ENCODE data around the gene TTYH1. TPM values are rescaled to one million over a fixed set of nuclear protein-coding genes. Genes with fewer than 3 reads are reported as not detected.

Gene TTYH1
- total and polyA plus RNA-seq, 9 of the 15 experiments (the other 6 are each of a cell fraction or from before 2014, with no cell fraction given), result 0.08 TPM; not detected in 8

GRCh38 chr19:54448774-54449700, 33.8 kb downstream of the TTYH1 start, which contains the start of gene LENG8 (continued):
- TF ChIP-seq COPS2 (conservative IDR thresholded peaks at IDR 0.05) (no peak), USF2 (CRISPR knock-in tag; IDR thresholded peaks at IDR 0.05) (no peak), PRMT5 (CRISPR knock-in tag; IDR thresholded peaks at IDR 0.05) (no peak), JUND (IDR thresholded peaks at IDR 0.05; ENCODE audit: borderline replicate concordance, low read depth, low read length) (peak; percentile 78), JUND (tag; IDR thresholded peaks at IDR 0.05; ENCODE audit: borderline replicate concordance, low read depth, low read length) (peak; percentile 53; the same call in 1 of the 3 replicates), TCF3 (CRISPR knock-in tag; IDR thresholded peaks at IDR 0.05) (peak; percentile 39; the same call in 1 of the 2 replicates), ZNF184 (CRISPR knock-in tag; IDR thresholded peaks at IDR 0.05) (no peak), JUN (IDR thresholded peaks at IDR 0.05; ENCODE audit: borderline replicate concordance, low read depth, low read length) (0 out of 2 replicates have a peak, but pooled peaks have one; percentile 45), JUN (CRISPR knock-in tag; IDR thresholded peaks at IDR 0.05; ENCODE audit: borderline replicate concordance) (0 out of 2 replicates have a peak, but pooled peaks have one; percentile 93), NEUROD1 (IDR thresholded peaks at IDR 0.05; ENCODE audit: borderline replicate concordance, low read depth, low read length, partially characterized antibody) (peak; percentile 81), STAT5B (CRISPR knock-in tag; IDR thresholded peaks at IDR 0.05) (no peak), ZNF197 (CRISPR knock-in tag; IDR thresholded peaks at IDR 0.05; ENCODE audit: low read depth) (no peak), YY1 (IDR thresholded peaks at IDR 0.05; ENCODE audit: borderline replicate concordance in 1 of 3, control insufficient read depth in 1 of 3, extremely low read depth in 1 of 3, insufficient read depth in 3 of 3, insufficient read length in 1 of 3, insufficient replicate concordance in 2 of 3, low read depth in 1 of 3, low read length in 2 of 3) (peak in 1 of 3 experiments; percentile 43), RBM34 (IDR thresholded peaks at IDR 0.05; ENCODE audit: borderline replicate concordance, insufficient read depth, low read length) (no peak), MLX (CRISPR knock-in tag; conservative IDR thresholded peaks at IDR 0.05) (no peak), ZNF354B (CRISPR knock-in tag; IDR thresholded peaks at IDR 0.05) (no peak), ZNF212 (CRISPR knock-in tag; IDR thresholded peaks at IDR 0.05) (no peak), ZEB2 (IDR thresholded peaks at IDR 0.05) (no peak), AFF1 (IDR thresholded peaks at IDR 0.05; ENCODE audit: low read depth in 1 of 2, partially characterized antibody in 2 of 2) (peak in 1 of 2 experiments; percentile 50)
- TF ChIP-seq, protein P1, sequence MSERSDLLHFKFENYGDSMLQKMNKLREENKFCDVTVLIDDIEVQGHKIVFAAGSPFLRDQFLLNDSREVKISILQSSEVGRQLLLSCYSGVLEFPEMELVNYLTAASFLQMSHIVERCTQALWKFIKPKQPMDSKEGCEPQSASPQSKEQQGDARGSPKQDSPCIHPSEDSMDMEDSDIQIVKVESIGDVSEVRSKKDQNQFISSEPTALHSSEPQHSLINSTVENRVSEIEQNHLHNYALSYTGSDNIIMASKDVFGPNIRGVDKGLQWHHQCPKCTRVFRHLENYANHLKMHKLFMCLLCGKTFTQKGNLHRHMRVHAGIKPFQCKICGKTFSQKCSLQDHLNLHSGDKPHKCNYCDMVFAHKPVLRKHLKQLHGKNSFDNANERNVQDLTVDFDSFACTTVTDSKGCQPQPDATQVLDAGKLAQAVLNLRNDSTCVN (CRISPR knock-in tag; IDR thresholded peaks at IDR 0.05), result no peak

All from K562 (cell line).